ENCODE results near the gene RABIF. TPM values are rescaled to one million over a fixed set of nuclear protein-coding genes. Genes with fewer than 3 reads are reported as not detected.

Gene RABIF
- total RNA-seq, 2 experiments from 2014 or later = 7.8 TPM

GRCh38 chr1:202858789-202859414, 30.0 kb downstream of the RABIF start:
- H3K27ac ChIP-seq (ENCODE audit: low read depth, low read length, poor library complexity, severe bottlenecking) = no peak overlapping the region
- CTCF ChIA-PET (ENCODE audit: unreplicated experiment) = no interaction called here

GRCh38 chr1:202858331-202858730, 30.6 kb downstream of the RABIF start:
- H3K4me2 ChIP-seq (ENCODE audit: low read length) = no peak overlapping the region
- ChIA-PET CTCF (ENCODE audit: unreplicated experiment) (no interaction called here), POLR2A (interaction anchor here (0.6 kb wide), 1 partner anchor 18 kb away, joined by 4 read pairs; no protein-coding TSS in a partner anchor)
- H3K9me2 ChIP-seq (ENCODE audit: insufficient read depth, low read length) = no peaks in the 10 kb centered on the region
- no peak overlapping the region for H3K27ac ChIP-seq (ENCODE audit: low read depth, low read length, poor library complexity, severe bottlenecking)
- no peaks in the 10 kb centered on the region for H4K20me1 ChIP-seq (ENCODE audit: insufficient read depth, low read length)
- no peak overlapping the region for H2AFZ ChIP-seq (ENCODE audit: low read length)
- BruUV-seq (replicated peaks) = no TSS peak
- no peaks in the 10 kb centered on the region for H3K4me1 ChIP-seq (ENCODE audit: insufficient read depth, low read length, poor library complexity, severe bottlenecking)
- TF ChIP-seq EZH2phosphoT487 (IDR thresholded peaks at IDR 0.05; ENCODE audit: borderline replicate concordance, low read depth, low read length) (no peak), CTCF (conservative IDR thresholded peaks at IDR 0.05; ENCODE audit: low read length) (no peak)
- no peak for DNase-seq (ENCODE audit: low spot score)
- intact Hi-C loops (cut with micrococcal nuclease; ENCODE audit: unreplicated experiment) = no loop called here
- H3K9me3 ChIP-seq (ENCODE audit: low read length) = no peaks in the 10 kb centered on the region
- no peaks in the 10 kb centered on the region for H3K36me3 ChIP-seq (ENCODE audit: insufficient read depth, low read length)
- H3K4me3 ChIP-seq (ENCODE audit: low read depth, low read length, poor library complexity, severe bottlenecking) = no peak overlapping the region
- no peaks in the 10 kb centered on the region for H3K79me2 ChIP-seq (ENCODE audit: insufficient read depth, low read depth, low read length)

More at GRCh38 chr1:202858789-202859414, 30.0 kb downstream of the RABIF start:
- H3K4me1 ChIP-seq (ENCODE audit: insufficient read depth, low read length, poor library complexity, severe bottlenecking) = no peaks in the 10 kb centered on the region
- no peak for DNase-seq (ENCODE audit: low spot score)
- H3K4me2 ChIP-seq (ENCODE audit: low read length) = no peak overlapping the region
- TF ChIP-seq CTCF (conservative IDR thresholded peaks at IDR 0.05; ENCODE audit: low read length) = no peak
- no peak for TF ChIP-seq EZH2phosphoT487 (IDR thresholded peaks at IDR 0.05; ENCODE audit: borderline replicate concordance, low read depth, low read length)
- no peak overlapping the region for H2AFZ ChIP-seq (ENCODE audit: low read length)
- H3K4me3 ChIP-seq (ENCODE audit: low read depth, low read length, poor library complexity, severe bottlenecking) = no peak overlapping the region
- H3K79me2 ChIP-seq (ENCODE audit: insufficient read depth, low read depth, low read length) = no peaks in the 10 kb centered on the region
- intact Hi-C loops (cut with micrococcal nuclease; ENCODE audit: unreplicated experiment) = no loop called here
- POLR2A ChIA-PET = interaction anchor here (0.6 kb wide), 1 partner anchor 19 kb away, joined by 4 read pairs; no protein-coding TSS in a partner anchor
- H4K20me1 ChIP-seq (ENCODE audit: insufficient read depth, low read length) = no peaks in the 10 kb centered on the region
- no peaks in the 10 kb centered on the region for H3K36me3 ChIP-seq (ENCODE audit: insufficient read depth, low read length)
- H3K9me3 ChIP-seq (ENCODE audit: low read length) = no peaks in the 10 kb centered on the region
- H3K9me2 ChIP-seq (ENCODE audit: insufficient read depth, low read length) = no peaks in the 10 kb centered on the region
- BruUV-seq (replicated peaks) = no TSS peak

- H3K36me3 ChIP-seq (ENCODE audit: insufficient read depth, low read length) = no peaks in the 10 kb centered on the region
- no peak overlapping the region for H3K4me3 ChIP-seq (ENCODE audit: low read depth, low read length, poor library complexity, severe bottlenecking)
- no peak for DNase-seq (ENCODE audit: low spot score)
- H4K20me1 ChIP-seq (ENCODE audit: insufficient read depth, low read length) = no peaks in the 10 kb centered on the region
- BruUV-seq (replicated peaks) = no TSS peak
- no peak overlapping the region for H3K4me2 ChIP-seq (ENCODE audit: low read length)
- H3K9me3 ChIP-seq (ENCODE audit: low read length) = no peaks in the 10 kb centered on the region
- no peak overlapping the region for H3K27ac ChIP-seq (ENCODE audit: low read depth, low read length, poor library complexity, severe bottlenecking)
- TF ChIP-seq CTCF (conservative IDR thresholded peaks at IDR 0.05; ENCODE audit: low read length) (no peak), EZH2phosphoT487 (IDR thresholded peaks at IDR 0.05; ENCODE audit: borderline replicate concordance, low read depth, low read length) (no peak)
- no peak overlapping the region for H2AFZ ChIP-seq (ENCODE audit: low read length)
- ChIA-PET CTCF (ENCODE audit: unreplicated experiment) (no interaction called here), POLR2A (no interaction called here)
- no peaks in the 10 kb centered on the region for H3K79me2 ChIP-seq (ENCODE audit: insufficient read depth, low read depth, low read length)
- intact Hi-C loops (cut with micrococcal nuclease; ENCODE audit: unreplicated experiment) = no loop called here
- H3K4me1 ChIP-seq (ENCODE audit: insufficient read depth, low read length, poor library complexity, severe bottlenecking) = no peaks in the 10 kb centered on the region
- H3K9me2 ChIP-seq (ENCODE audit: insufficient read depth, low read length) = no peaks in the 10 kb centered on the region
These were observed 31.8 kb downstream of the RABIF start for GRCh38 chr1:202857136-202857610.

All from OCI-LY7 (cell line).